Measurements from ENCODE around the gene SNAPC2.

- TF ChIP-seq CTCF (conservative IDR thresholded peaks at IDR 0.05 in 1 of 2, IDR thresholded peaks at IDR 0.05 in 1 of 2; ENCODE audit: extremely low read depth in 1 of 2, insufficient read depth in 1 of 2, low read depth in 1 of 2, low read length in 2 of 2) (no peak), EZH2 (IDR thresholded peaks at IDR 0.05; ENCODE audit: borderline replicate concordance, low read length) (no peak)
These were observed 24.6 kb upstream of the SNAPC2 start for GRCh38 chr19:7895565-7895964.
